Uterus (tissue), 4 donors: ENCODE data around the gene SLIT3. TPM values are rescaled to one million over a fixed set of nuclear protein-coding genes. Genes with fewer than 3 reads are reported as not detected.

Experiments
- DNase-seq, 2 donors: peaks; one replicate each; pipeline ENCODE4 v3.0.0-alpha.2; 2019 to 2020
- H3K27ac ChIP-seq, 2 donors: fragments of 200-600 bp; sonication (generic); 1 replicate in 1 of 2; 2 replicates in 1 of 2; pipeline ENCODE4 v1.5.1; 2016 to 2018
- H3K27me3 ChIP-seq, 2 donors: fragments of 200-600 bp; sonication (generic); one replicate each; pipeline ENCODE4 v1.5.1; 2018 to 2019; ENCODE audit warnings: control low read depth in 1 of 2
- H3K36me3 ChIP-seq, 2 donors: fragments of 200-600 bp; sonication (generic); one replicate each; pipeline ENCODE4 v1.5.1; 2019; ENCODE audit warnings: control low read depth in 1 of 2
- H3K4me1 ChIP-seq, 2 donors: fragments of 200-600 bp; sonication (generic); one replicate each; pipeline ENCODE4 v1.5.1; 2018 to 2019; ENCODE audit warnings: control low read depth in 1 of 2
- H3K4me3 ChIP-seq, 2 donors: fragments of 200-600 bp; sonication (generic); 1 replicate in 1 of 2; 2 replicates in 1 of 2; pipeline ENCODE4 v1.5.1; 2018 to 2019; ENCODE audit warnings: mild to moderate bottlenecking in 1 of 2
- H3K9me3 ChIP-seq, 2 donors: fragments of 200-600 bp; sonication (generic); one replicate each; pipeline ENCODE4 v1.5.1; 2019; ENCODE audit warnings: control low read depth in 1 of 2
- CTCF ChIP-seq, 4 experiments: fragments of 200-600 bp in 2 of 4; fragments of 450-650 bp in 2 of 4; sonication (generic) in 2 of 4; IDR thresholded peaks; one replicate each; pipeline ENCODE4 v1.5.1; 2016 to 2019; ENCODE audit warnings: antibody characterized with exemption in 4 of 4, mild to moderate bottlenecking in 2 of 4, moderate library complexity in 1 of 4
- POLR2A ChIP-seq, 2 donors: fragments of 450-650 bp; IDR thresholded peaks; one replicate each; pipeline ENCODE4 v1.6.1; 2016; ENCODE audit warnings: antibody characterized with exemption in 2 of 2, mild to moderate bottlenecking in 1 of 2, moderate library complexity in 1 of 2
- intact Hi-C: fragments of 100-400 bp; cut with DNase I; formaldehyde crosslinking; loops from one replicate; pipeline ENCODE4 v1.15.1; 2023; ENCODE audit warnings: low total_unique reads
- total RNA-seq, 4 donors: library from RNA; depleted of rRNA in 3 of 4; stranded (reverse); fragments of >200 nt in 3 of 4; gene quantifications; one replicate each; pipeline versions ENCODE4 v1.1.0 to v1.2.4, GENCODE V29; 2014 to 2023
- donor health status: DM: yes; HTN: yes; CAD: no.

SLIT3 gene
- total RNA-seq, 4 donors from 2014 or later, result 9.4 to 62.2 (median 28.1) TPM

GRCh38 chr5:168875832-168876231 is 425.1 kb downstream of the SLIT3 start:
- no peaks in the 10 kb centered on the region for H3K9me3 ChIP-seq

DNA sequence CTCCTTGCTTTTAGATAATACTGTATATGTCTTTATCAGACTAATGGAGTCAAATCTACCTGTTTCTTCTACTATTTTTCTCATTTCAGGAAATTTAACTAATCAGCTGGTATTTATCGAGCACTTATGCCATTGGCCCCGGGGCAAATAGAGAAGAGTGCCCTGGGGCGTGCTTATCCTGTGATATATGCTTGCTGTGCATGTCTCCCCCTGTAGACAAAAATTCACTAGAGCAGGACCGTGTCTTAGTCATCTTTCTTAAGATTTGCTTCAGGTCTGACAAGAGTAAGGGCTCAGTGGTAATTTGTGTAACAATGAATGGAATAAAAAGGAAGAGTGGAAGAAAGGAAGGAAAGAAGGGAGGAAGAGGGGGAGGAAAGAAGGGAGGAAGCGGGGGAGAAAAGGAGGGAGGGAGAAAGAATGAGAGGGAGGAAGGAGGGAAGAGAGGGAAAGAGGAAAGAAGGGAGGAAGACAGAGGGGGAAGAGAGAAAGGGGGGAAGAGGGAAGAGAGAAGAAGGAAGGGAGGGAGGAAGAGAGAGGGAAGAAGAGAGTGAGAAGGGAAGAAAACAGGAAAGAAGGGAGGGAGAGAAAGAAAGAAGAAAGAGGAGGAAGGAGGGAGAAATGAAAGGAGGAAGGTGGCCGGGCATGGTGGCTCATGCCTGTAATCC is 426.1 kb downstream of the SLIT3 start:
- Histone ChIP-seq H3K36me3 (no peaks in the 10 kb centered on the region), H3K4me1 (no peaks in the 10 kb centered on the region), H3K27me3 (no peaks in the 10 kb centered on the region), H3K4me3 (no peak overlapping the region), H3K9me3 (no peaks in the 10 kb centered on the region), H3K27ac (no peak overlapping the region)
- TF ChIP-seq POLR2A (IDR thresholded peaks at IDR 0.05), result no peak
- no peak for TF ChIP-seq CTCF (IDR thresholded peaks at IDR 0.05)
- no peak for DNase-seq
- intact Hi-C loops, result no loop called here

More at GRCh38 chr5:168875832-168876231, 425.1 kb downstream of the SLIT3 start:
- no peaks in the 10 kb centered on the region for H3K27me3 ChIP-seq
- H3K4me3 ChIP-seq, result no peak overlapping the region
- no peaks in the 10 kb centered on the region for H3K36me3 ChIP-seq
- no peak overlapping the region for H3K27ac ChIP-seq
- no peak for TF ChIP-seq CTCF (IDR thresholded peaks at IDR 0.05)
- no peak for TF ChIP-seq POLR2A (IDR thresholded peaks at IDR 0.05)
- DNase-seq, result no peak
- intact Hi-C loops, result no loop called here
- H3K4me1 ChIP-seq, result no peaks in the 10 kb centered on the region

- no peak for TF ChIP-seq POLR2A (IDR thresholded peaks at IDR 0.05)
- TF ChIP-seq CTCF (IDR thresholded peaks at IDR 0.05), result no peak
- no peaks in the 10 kb centered on the region for H3K4me1 ChIP-seq
- no peaks in the 10 kb centered on the region for H3K9me3 ChIP-seq
- intact Hi-C loops, result no loop called here
- no peak for DNase-seq
- H3K27me3 ChIP-seq, result no peaks in the 10 kb centered on the region
- H3K4me3 ChIP-seq, result no peak overlapping the region
- no peak overlapping the region for H3K27ac ChIP-seq
- no peaks in the 10 kb centered on the region for H3K36me3 ChIP-seq
Measured at GRCh38 chr5:168872246-168872645, 428.7 kb downstream of the SLIT3 start.

DNA sequence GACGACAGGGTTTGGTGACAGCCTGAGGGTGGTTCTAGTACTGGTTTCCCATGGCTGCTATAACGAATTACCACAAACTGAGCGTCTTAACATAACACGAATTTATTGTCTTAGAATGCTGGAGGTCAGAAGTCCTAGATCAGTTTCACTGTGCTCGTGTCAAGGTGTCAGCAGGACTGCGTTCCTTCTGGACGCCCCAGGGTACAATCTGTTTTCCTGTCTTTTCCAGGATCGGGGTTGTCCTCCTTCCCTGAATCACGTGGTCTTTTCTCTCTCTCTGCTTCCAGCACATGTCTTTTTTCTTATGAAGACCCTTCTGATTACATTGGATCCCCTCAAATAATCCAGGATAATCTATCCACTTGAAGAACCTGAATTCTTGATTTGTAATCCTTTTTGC is 430.0 kb downstream of the SLIT3 start:
- H3K9me3 ChIP-seq, result no peaks in the 10 kb centered on the region
- TF ChIP-seq POLR2A (IDR thresholded peaks at IDR 0.05), result no peak
- no peak for TF ChIP-seq CTCF (IDR thresholded peaks at IDR 0.05)
- no peak for DNase-seq
- no peaks in the 10 kb centered on the region for H3K27me3 ChIP-seq
- intact Hi-C loops, result no loop called here
- no peak overlapping the region for H3K27ac ChIP-seq
- no peaks in the 10 kb centered on the region for H3K36me3 ChIP-seq
- no peak overlapping the region for H3K4me3 ChIP-seq
- H3K4me1 ChIP-seq, result no peaks in the 10 kb centered on the region

DNA sequence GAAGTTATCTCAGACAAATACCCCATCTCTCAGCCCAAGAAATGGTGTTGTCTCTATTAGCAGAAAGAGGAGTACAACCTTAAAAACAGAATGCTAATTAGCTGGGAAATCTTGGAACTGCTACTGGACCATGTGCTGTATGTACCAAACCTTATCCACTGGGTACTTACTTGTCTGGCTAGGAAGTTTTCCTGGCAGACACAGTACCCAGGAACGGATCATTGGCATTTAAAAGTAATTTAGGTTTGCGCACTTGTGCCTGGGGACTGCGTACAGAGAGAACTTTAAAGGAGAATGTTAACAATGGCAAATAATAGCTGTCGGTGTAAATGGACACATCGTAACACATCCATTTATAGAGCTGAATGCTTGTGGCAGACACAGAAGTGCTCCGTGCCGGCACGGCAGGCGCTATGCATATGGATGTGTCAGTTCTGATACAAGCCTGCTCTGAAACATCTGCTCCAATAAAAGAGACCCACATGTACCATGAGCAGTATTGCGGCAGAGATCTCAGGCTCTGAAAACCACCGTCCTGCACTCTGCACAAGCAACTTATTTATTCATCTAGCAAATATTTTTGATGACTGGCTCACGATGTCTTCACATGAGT is 431.2 kb downstream of the SLIT3 start:
- intact Hi-C loops, result no loop called here
- Histone ChIP-seq H3K27ac (no peak overlapping the region), H3K27me3 (no peaks in the 10 kb centered on the region), H3K9me3 (no peaks in the 10 kb centered on the region), H3K4me1 (no peaks in the 10 kb centered on the region), H3K36me3 (no peaks in the 10 kb centered on the region), H3K4me3 (no peak overlapping the region)
- DNase-seq, result no peak
- TF ChIP-seq CTCF (IDR thresholded peaks at IDR 0.05) (no peak), POLR2A (IDR thresholded peaks at IDR 0.05) (no peak)
